ENCODE data around the gene VWA5B1. TPM values are rescaled to one million over a fixed set of nuclear protein-coding genes. Genes with fewer than 3 reads are reported as not detected.

The VWA5B1 gene
- total RNA-seq, 3 donors from 2014 or later = 0.16 to 2.1 (median 0.80) TPM

GRCh38 chr1:20301463-20302107 lies 10.9 kb downstream of the VWA5B1 start:
- TF ChIP-seq CTCF (IDR thresholded peaks at IDR 0.05) = no peak
- Histone ChIP-seq H3K4me1 (ENCODE audit: low read depth) (no peaks in the 10 kb centered on the region), H3K4me3 (no peak overlapping the region), H3K9me3 (no peaks in the 10 kb centered on the region), H3K36me3 (ENCODE audit: low read depth) (no peaks in the 10 kb centered on the region)
- no peak for ATAC-seq
- intact Hi-C loops (cut with DNase I, micrococcal nuclease) = no loop called here
- DNase-seq = no peak

- no peak for DNase-seq
- no peak for ATAC-seq
- H3K4me3 ChIP-seq = no peak overlapping the region
- H3K36me3 ChIP-seq (ENCODE audit: low read depth) = no peaks in the 10 kb centered on the region
- no peak for TF ChIP-seq CTCF (IDR thresholded peaks at IDR 0.05)
- intact Hi-C loops (cut with DNase I, micrococcal nuclease) = no loop called here
- H3K4me1 ChIP-seq (ENCODE audit: low read depth) = no peaks in the 10 kb centered on the region
- no peaks in the 10 kb centered on the region for H3K9me3 ChIP-seq
These were observed 11.4 kb downstream of the VWA5B1 start for GRCh38 chr1:20302108-20302471.

- Histone ChIP-seq H3K36me3 (ENCODE audit: low read depth) (no peaks in the 10 kb centered on the region), H3K4me3 (no peak overlapping the region), H3K9me3 (no peaks in the 10 kb centered on the region), H3K4me1 (ENCODE audit: low read depth) (no peaks in the 10 kb centered on the region)
- ATAC-seq (no peak), DNase-seq (no peak)
- no peak for TF ChIP-seq CTCF (IDR thresholded peaks at IDR 0.05)
- intact Hi-C loops (cut with DNase I, micrococcal nuclease) = no loop called here
These were observed 16.4 kb downstream of the VWA5B1 start for GRCh38 chr1:20307026-20307425.

GRCh38 chr1:20308569-20308968 lies 17.9 kb downstream of the VWA5B1 start:
- intact Hi-C loops (cut with DNase I, micrococcal nuclease) = no loop called here
- DNase-seq (no peak), ATAC-seq (no peak)
- H3K4me1 ChIP-seq (ENCODE audit: low read depth) = no peaks in the 10 kb centered on the region
- no peaks in the 10 kb centered on the region for H3K36me3 ChIP-seq (ENCODE audit: low read depth)
- TF ChIP-seq CTCF (IDR thresholded peaks at IDR 0.05) = no peak
- no peak overlapping the region for H3K4me3 ChIP-seq
- H3K9me3 ChIP-seq = no peaks in the 10 kb centered on the region

GRCh38 chr1:20311289-20311688 lies 20.6 kb downstream of the VWA5B1 start:
- no peaks in the 10 kb centered on the region for H3K9me3 ChIP-seq
- H3K4me3 ChIP-seq = no peak overlapping the region
- no peak for ATAC-seq
- H3K36me3 ChIP-seq (ENCODE audit: low read depth) = no peaks in the 10 kb centered on the region
- no peaks in the 10 kb centered on the region for H3K4me1 ChIP-seq (ENCODE audit: low read depth)
- TF ChIP-seq CTCF (IDR thresholded peaks at IDR 0.05) = no peak
- DNase-seq = no peak
- intact Hi-C loops (cut with DNase I, micrococcal nuclease) = no loop called here

- ATAC-seq (no peak), DNase-seq (no peak)
- no peaks in the 10 kb centered on the region for H3K4me1 ChIP-seq (ENCODE audit: low read depth)
- H3K4me3 ChIP-seq = no peak overlapping the region
- H3K36me3 ChIP-seq (ENCODE audit: low read depth) = no peaks in the 10 kb centered on the region
- intact Hi-C loops (cut with DNase I, micrococcal nuclease) = no loop called here
- no peaks in the 10 kb centered on the region for H3K9me3 ChIP-seq
- TF ChIP-seq CTCF (IDR thresholded peaks at IDR 0.05) = no peak
These were observed 21.6 kb downstream of the VWA5B1 start for GRCh38 chr1:20312310-20312709.

Data from mucosa of descending colon (tissue), 3 donors.